IPS DF 6.9 (cell line): Measurements from ENCODE around the gene MEF2D.

Experiments used
- DNase-seq: peaks from one replicate; pipeline ENCODE4 v3.0.0-alpha.2; 2013; ENCODE audit warnings: low read depth, low spot score
- H3K27ac ChIP-seq: one replicate; pipeline ENCODE4 v1.5.1; 2013; ENCODE audit warnings: low read length, control low read depth
- H3K27me3 ChIP-seq: 2 replicates; pipeline ENCODE4 v1.6.1; 2013; ENCODE audit warnings: mild to moderate bottlenecking, low read length; ENCODE audit not compliant: control insufficient read depth, insufficient read depth
- H3K36me3 ChIP-seq: 2 replicates; pipeline ENCODE4 v1.6.1; 2013; ENCODE audit warnings: low read length; ENCODE audit not compliant: control insufficient read depth, insufficient read depth
- H3K4me1 ChIP-seq: 2 replicates; pipeline ENCODE4 v1.6.1; 2013; ENCODE audit warnings: low read length; ENCODE audit not compliant: control insufficient read depth, insufficient read depth
- H3K4me3 ChIP-seq: 2 replicates; pipeline ENCODE4 v1.5.1; 2013; ENCODE audit warnings: mild to moderate bottlenecking, low read length
- H3K9me3 ChIP-seq: 2 replicates; pipeline ENCODE4 v1.6.1; 2013; ENCODE audit warnings: low read length, inconsistent platforms; ENCODE audit not compliant: control insufficient read depth, insufficient read depth
- WGBS: extraction: QIAGEN DNeasy Blood & Tissue Kit; methylation state at CpG from one replicate; pipeline ENCODE4 v1.1.7; 2013; ENCODE audit warnings: mixed read lengths, missing lambda C conversion rate; ENCODE audit not compliant: insufficient read length, insufficient coverage; 5-methylcytosine and 5-hydroxymethylcytosine counted together

MEF2D gene

DNA sequence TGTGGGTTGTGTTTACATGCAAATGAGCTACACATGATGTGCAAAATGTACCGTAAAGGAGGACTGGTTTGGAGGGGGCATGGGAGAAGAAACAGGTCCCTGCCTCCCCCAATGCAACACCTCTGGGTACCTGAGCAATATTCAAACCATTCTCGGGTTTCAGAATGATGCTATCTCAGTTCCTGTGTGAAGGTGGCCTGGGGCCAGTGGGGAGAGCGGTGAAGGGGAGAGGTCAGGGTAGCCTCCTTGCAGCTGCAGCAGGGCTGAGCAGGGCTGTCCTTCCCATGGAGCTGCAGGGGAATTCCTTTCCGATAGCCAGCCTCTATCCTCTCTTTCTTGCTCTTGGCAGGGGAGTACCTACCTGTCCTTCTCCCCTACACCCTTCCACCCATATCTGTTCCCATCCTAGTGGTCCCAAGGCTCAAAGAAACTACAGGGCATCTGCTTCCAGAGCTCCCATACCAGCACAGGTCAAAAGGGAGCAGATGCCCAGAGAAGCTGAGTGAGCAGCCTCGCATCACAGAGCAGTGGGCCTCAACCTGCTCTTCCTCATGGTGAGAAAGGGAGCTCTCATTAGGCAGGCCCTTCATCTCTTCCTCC is 11.9 kb downstream of the MEF2D start:
- Histone ChIP-seq H3K27me3 (no peaks in the 10 kb centered on the region), H3K4me1 (peaks cover 14% of the 10 kb centered on the region), H3K9me3 (no peaks in the 10 kb centered on the region), H3K4me3 (no peak overlapping the region), H3K27ac (no peak overlapping the region), H3K36me3 (no peaks in the 10 kb centered on the region)
- DNase-seq = no peak
- WGBS = no CpG with 5 or more reads among the region's 5 CpGs

DNA sequence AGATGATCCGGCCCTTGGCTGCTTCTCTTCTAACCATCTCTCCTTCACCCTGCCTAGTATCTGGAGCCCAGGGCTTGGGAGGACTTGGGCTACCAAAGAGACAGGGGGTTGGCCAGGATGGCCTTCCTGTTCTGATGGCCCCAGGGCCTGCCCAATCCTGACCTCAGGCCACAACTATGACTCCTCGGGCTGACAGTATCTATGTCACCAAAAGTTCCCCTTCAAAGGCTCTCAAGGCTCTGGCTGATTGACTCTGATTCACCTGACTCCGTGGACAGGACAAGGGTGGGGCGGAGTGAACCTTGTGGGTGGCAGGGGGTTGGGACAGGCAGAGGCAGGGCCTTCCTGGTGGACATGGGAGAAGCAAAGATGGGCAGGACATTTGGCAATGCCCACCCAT is 12.7 kb downstream of the MEF2D start:
- no CpG with 5 or more reads among the region's 4 CpGs for WGBS
- Histone ChIP-seq H3K27ac (no peak overlapping the region), H3K36me3 (no peaks in the 10 kb centered on the region), H3K4me3 (no peak overlapping the region), H3K4me1 (peaks cover 14% of the 10 kb centered on the region), H3K27me3 (no peaks in the 10 kb centered on the region), H3K9me3 (no peaks in the 10 kb centered on the region)
- DNase-seq = no peak

DNA sequence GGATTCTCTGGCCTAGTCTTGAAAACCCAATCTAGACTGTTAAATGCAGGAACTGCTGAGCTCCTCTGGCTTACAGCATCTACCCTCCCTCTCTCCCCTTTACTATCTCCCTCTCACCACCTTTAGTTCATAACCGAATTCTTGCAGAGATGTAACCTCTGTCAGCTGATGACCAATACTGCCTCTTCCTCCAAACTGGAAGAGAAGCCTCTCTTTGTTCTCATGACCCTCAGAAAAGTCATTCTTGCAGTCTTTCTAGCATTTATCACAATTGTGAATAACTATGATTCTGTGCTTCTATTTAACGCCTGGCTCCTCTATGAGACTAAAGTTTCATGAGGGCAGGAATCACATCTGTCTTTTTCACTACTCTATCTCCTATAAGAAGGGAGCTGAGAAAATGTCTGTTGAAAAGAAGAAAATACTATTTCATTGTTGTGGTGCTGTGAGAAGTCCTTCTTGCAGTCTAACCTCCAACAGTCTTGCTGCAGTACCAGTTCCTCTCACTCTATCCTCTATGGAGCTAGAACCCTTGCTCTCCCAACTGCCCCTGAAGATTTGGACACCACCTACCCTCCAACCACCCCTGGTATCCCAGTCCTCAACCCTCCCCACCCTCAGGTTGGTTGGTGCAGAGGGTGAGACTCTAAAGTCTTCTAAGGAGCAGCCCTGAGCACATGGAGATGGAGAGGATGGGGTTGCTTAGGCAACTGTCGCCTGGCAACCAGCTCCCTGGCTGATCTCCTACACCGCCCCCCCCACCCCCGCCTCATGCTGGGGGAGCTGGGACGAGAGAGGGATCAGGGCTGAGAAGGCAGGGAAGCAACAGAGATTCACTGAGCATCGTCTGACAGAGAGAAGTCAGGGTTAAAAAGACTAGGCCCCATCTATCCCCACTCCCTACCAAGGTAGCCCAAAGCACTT is 13.9 kb downstream of the MEF2D start:
- H3K36me3 ChIP-seq = peaks cover 6% of the 10 kb centered on the region
- no peak overlapping the region for H3K27ac ChIP-seq
- WGBS = no CpG with 5 or more reads among the region's 7 CpGs
- H3K9me3 ChIP-seq = no peaks in the 10 kb centered on the region
- no peak for DNase-seq
- no peak overlapping the region for H3K4me3 ChIP-seq
- H3K27me3 ChIP-seq = no peaks in the 10 kb centered on the region
- peaks cover 14% of the 10 kb centered on the region for H3K4me1 ChIP-seq

DNA sequence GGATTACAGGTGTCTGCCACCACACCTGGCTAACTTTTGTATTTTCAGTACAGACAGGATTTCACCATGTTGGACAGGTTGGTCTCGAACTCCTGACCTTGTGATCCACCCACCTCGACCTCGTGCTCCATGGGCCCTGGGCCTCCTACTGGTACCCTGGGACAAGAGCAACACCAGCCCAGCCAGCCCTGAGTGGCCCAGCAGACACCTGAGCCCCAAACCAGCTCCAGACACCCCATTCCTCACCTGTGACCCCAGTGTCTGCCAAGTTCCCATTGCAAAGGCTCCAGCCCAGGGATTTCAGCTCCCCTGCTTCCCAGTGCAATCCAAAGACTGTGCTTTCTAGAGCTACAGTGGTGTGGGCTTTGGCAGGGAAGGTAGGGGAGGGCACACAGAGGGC is 14.6 kb downstream of the MEF2D start:
- WGBS = no CpG with 5 or more reads among the region's 3 CpGs
- peaks cover 6% of the 10 kb centered on the region for H3K36me3 ChIP-seq
- DNase-seq = no peak

DNA sequence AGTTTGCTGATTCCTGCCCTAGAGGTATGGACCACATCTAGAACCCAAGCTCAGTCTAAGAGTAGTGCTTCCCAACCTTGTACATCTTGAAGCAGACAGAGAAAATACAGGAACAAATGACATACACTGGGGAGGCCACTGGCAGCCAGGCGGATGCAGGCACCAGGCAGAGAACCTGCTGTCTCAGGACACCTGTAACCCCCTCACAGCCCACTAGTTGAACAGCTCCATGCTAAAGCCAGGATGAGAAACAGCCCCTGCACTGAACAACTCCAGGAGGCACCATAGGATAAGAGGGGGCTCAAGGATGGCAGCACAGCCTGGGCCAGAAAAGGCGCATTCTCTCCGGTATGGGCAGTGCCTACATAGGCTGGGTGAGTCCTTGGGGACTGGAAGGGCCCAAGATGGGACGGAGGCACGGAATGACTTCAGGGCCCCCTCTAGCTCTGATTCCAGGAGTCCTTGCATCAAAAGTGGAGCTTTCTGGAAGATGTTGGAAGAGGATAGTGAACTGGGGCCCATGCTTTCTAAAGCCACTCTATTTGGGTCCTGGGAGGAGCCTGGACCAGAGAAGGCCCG is 16.0 kb downstream of the MEF2D start:
- no peak overlapping the region for H3K27ac ChIP-seq
- WGBS = no CpG with 5 or more reads among the region's 6 CpGs
- peaks cover 6% of the 10 kb centered on the region for H3K4me1 ChIP-seq
- H3K36me3 ChIP-seq = peaks cover 12% of the 10 kb centered on the region
- no peaks in the 10 kb centered on the region for H3K27me3 ChIP-seq
- H3K4me3 ChIP-seq = no peak overlapping the region
- no peaks in the 10 kb centered on the region for H3K9me3 ChIP-seq
- no peak for DNase-seq

More for the DNA sequence above, 14.6 kb downstream of the MEF2D start:
- H3K4me1 ChIP-seq = peaks cover 10% of the 10 kb centered on the region
- H3K27ac ChIP-seq = no peak overlapping the region
- no peaks in the 10 kb centered on the region for H3K9me3 ChIP-seq
- no peak overlapping the region for H3K4me3 ChIP-seq
- no peaks in the 10 kb centered on the region for H3K27me3 ChIP-seq

DNA sequence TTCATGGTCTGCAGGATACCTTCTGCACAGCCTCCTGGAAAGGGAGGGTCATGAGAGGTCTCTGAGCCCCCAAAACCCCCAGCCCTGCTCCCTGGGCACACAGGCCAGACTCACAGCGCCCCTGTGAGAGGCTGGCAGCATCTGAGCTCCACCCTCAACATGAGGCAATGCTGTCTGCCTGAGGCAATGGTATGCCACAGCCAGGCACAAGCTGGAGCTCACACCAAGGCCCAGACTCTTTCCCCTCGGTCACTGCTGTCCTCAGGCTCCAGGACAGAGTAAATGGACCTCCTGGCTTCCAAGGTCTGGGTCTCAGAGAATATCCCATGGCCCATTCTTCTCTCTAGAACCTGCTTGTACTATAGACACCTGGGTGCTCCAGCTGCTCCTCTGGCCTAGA is 17.2 kb downstream of the MEF2D start:
- H3K27me3 ChIP-seq = no peaks in the 10 kb centered on the region
- DNase-seq = no peak
- peaks cover 2% of the 10 kb centered on the region; the same call in 1 of the 2 replicates for H3K4me1 ChIP-seq
- no peak overlapping the region for H3K4me3 ChIP-seq
- H3K36me3 ChIP-seq = peaks cover 17% of the 10 kb centered on the region
- H3K27ac ChIP-seq = no peak overlapping the region
- H3K9me3 ChIP-seq = no peaks in the 10 kb centered on the region
- no CpG with 5 or more reads among the region's 2 CpGs for WGBS

DNA sequence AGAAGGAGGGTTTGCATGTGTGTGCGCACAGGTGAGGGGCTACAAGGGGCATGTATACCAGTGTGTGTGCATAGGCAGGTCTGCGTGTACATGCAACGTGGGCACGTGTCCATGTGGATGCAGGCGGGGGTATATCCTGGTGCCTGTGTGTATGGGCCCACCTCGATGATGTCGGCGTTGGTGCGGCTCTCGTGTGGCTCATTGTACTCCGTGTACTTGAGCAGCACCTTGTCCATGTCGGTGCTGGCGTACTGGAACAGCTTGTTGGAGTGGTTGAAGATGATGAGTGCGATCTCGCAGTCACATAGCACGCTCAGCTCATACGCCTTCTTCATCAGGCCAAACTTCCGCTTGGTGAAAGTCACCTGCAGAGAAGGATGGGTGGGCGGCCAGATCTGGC is 18.3 kb downstream of the MEF2D start:
- peaks cover 2% of the 10 kb centered on the region; the same call in 1 of the 2 replicates for H3K4me1 ChIP-seq
- peaks cover 17% of the 10 kb centered on the region for H3K36me3 ChIP-seq
- WGBS = no CpG with 5 or more reads among the region's 19 CpGs
- H3K4me3 ChIP-seq = no peak overlapping the region
- no peaks in the 10 kb centered on the region for H3K27me3 ChIP-seq
- no peaks in the 10 kb centered on the region for H3K9me3 ChIP-seq
- DNase-seq = no peak
- H3K27ac ChIP-seq = no peak overlapping the region

DNA sequence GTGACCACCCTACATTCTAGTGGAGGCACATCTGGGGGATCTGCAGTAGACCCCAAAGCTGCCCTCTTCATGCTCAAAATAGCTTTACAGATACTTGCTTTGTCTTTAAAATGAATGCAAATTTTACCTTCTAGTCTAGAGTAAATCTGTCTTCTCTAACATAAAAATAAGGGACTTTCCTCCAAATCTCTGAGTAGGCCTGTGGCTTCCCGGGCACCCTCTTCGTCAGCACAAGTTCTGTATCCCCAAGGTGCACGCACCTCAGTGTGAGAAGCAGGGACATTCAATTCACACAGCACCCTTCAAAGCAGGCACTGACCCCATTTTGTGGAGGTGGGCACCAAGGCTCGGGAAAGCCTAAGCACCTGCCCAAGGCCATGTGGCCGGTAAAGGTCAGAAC is 19.0 kb downstream of the MEF2D start:
- Histone ChIP-seq H3K4me1 (peaks cover 2% of the 10 kb centered on the region; the same call in 1 of the 2 replicates), H3K9me3 (no peaks in the 10 kb centered on the region), H3K27ac (no peak overlapping the region), H3K27me3 (no peaks in the 10 kb centered on the region), H3K36me3 (peaks cover 17% of the 10 kb centered on the region), H3K4me3 (no peak overlapping the region)
- DNase-seq = no peak
- no CpG with 5 or more reads among the region's 5 CpGs for WGBS

DNA sequence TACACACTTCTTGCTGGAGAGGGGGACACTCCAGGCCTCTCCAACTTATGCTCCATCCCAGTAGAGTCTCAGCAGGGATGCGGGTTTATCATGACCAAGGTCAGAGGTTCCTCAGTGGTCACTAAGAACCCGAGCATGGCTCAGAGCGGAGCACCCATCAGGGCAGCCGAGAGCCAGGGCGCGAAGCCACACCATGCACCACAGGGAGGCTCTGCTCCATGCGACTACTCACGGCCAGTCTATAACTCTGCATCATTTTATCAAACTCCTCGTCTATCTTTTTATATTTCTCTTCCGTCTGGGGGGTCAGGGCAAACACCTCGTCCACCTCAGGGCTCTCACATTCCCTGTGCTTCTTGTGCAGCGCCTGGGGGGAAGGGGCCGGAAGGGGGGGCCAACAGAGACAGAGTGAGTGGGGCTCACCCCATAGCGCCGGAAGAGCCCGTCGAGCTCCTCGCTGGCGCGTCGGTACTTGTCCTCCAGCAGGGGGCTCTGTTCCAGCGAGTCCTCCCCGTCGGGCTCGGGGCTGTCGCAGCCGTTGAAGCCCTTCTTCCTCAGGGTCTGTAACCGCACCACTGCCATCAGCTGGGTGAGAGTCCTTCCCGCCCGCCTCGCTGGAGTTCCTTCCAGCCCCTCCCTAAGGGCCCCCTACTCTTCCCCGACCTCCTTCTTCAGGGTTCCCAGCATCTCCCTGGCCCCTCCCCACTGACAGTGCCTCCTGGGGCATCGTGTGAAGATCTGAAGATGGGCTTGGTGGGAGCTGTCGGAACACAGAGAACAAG is 20.0 kb downstream of the MEF2D start:
- Histone ChIP-seq H3K4me1 (peaks cover 2% of the 10 kb centered on the region; the same call in 1 of the 2 replicates), H3K9me3 (no peaks in the 10 kb centered on the region), H3K27me3 (no peaks in the 10 kb centered on the region), H3K27ac (no peak overlapping the region), H3K36me3 (peaks cover 27% of the 10 kb centered on the region), H3K4me3 (no peak overlapping the region)
- WGBS = 100% methylated on average over 2 of the region's 34 CpGs
- peak; percentile 84 for DNase-seq

DNA sequence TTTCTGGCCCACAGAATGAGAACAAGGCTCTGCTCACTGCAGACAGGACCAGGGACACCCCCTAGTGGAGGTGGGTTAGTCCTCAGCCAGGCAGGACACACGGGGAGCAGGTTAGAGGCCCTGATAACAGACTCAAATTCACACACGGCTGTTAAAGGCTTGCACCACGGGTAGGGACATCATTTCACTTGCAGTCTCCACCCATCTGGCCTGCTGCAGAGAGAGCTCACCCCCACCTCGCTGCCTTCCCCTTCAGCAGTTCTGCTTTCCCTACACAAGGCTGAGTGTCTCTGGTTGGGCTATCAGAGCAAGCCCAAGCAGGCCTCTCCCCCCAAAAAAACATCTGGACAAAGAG is 20.6 kb downstream of the MEF2D start:
- peaks cover 32% of the 10 kb centered on the region for H3K36me3 ChIP-seq
- no peak for DNase-seq

More for the DNA sequence above, 20.6 kb downstream of the MEF2D start:
- H3K27ac ChIP-seq = no peak overlapping the region
- peaks cover 2% of the 10 kb centered on the region; the same call in 1 of the 2 replicates for H3K4me1 ChIP-seq
- H3K27me3 ChIP-seq = no peaks in the 10 kb centered on the region
- no peaks in the 10 kb centered on the region for H3K9me3 ChIP-seq
- no peak overlapping the region for H3K4me3 ChIP-seq
- WGBS = no CpG with 5 or more reads among the region's 4 CpGs
